HCT116 (cell line): ENCODE measurements around the gene TBC1D23. TPM values are rescaled to one million over a fixed set of nuclear protein-coding genes. Genes with fewer than 3 reads are reported as not detected.
"Not testable (repeated sequence)": the region's sequence is repeated elsewhere in the genome, so short reads cannot be mapped to it uniquely, and the experiment has no call there.

ENCODE experiments used
- ATAC-seq: fragments of 200-7000 bp; cut with Tn5 transposase; 2 replicates; pipeline ENCODE4 v1.9.1; 2020; ENCODE audit warnings: mild to moderate bottlenecking, moderate library complexity
- BruUV-seq: library from RNA; stranded (reverse); fragments of 400-500 nt; replicated peaks from 2 replicates; lab custom pipeline; 2021; lab: Mats Ljungman, UMichigan
- CTCF ChIA-PET: fragments of 300-600 bp; sonication (Branson Sonifier 250); formaldehyde crosslinking; loops from one replicate; lab custom pipeline; 2021; ENCODE audit warnings: antibody characterized with exemption; lab: Charles Lee
- POLR2A ChIA-PET: fragments of 300-600, 350-600 bp; sonication (Branson Sonifier 250); formaldehyde crosslinking; loops from one replicate; lab custom pipeline; 2021; ENCODE audit warnings: antibody characterized with exemption; lab: Charles Lee
- RAD21 ChIA-PET, 2 experiments: fragments of 300-600 bp; sonication (Branson Sonifier 250); formaldehyde crosslinking; loops; one replicate each; lab custom pipeline; 2023; ENCODE audit warnings: low total read pairs in 2 of 2; ENCODE audit not compliant: uncharacterized antibody in 2 of 2, unreplicated experiment in 2 of 2, low non-redundant PET in 1 of 2; lab: Charles Lee
- DNase-seq: peaks from one replicate; pipeline ENCODE4 v3.0.0-alpha.2; 2010; ENCODE audit warnings: low read depth, low spot score
- H2AFZ ChIP-seq: fragments of 200-600 bp; shearing (Covaris generic), sonication (generic); 2 replicates; pipeline ENCODE4 v1.6.1; 2017; ENCODE audit warnings: low read depth, mixed run types, mixed read lengths, antibody characterized with exemption, low read length; ENCODE audit not compliant: poor library complexity, severe bottlenecking
- H3K27ac ChIP-seq: 2 replicates; pipeline ENCODE4 v1.5.1; 2012; ENCODE audit warnings: low read depth, low read length
- H3K27me3 ChIP-seq: fragments of 200-600 bp; sonication (generic); 2 replicates; pipeline ENCODE4 v1.6.1; 2016; ENCODE audit warnings: mixed run types, low read length, mixed read lengths; ENCODE audit not compliant: insufficient read depth
- H3K36me3 ChIP-seq, 2 experiments: fragments of 200-500 bp in 1 of 2; fragments of 200-600 bp in 1 of 2; sonication (Bioruptor generic) in 1 of 2; sonication (generic) in 1 of 2; 2 replicates each; pipeline versions ENCODE4 v1.5.1 to v1.6.1; 2014 to 2016; ENCODE audit warnings: low read length in 2 of 2, inconsistent platforms in 1 of 2, mixed read lengths in 1 of 2, mixed run types in 1 of 2; ENCODE audit not compliant: insufficient read depth in 2 of 2, control insufficient read depth in 1 of 2
- H3K4me1 ChIP-seq, 2 experiments: fragments of 200-600 bp in 1 of 2; sonication (generic) in 1 of 2; 2 replicates each; pipeline versions ENCODE4 v1.5.1 to v1.6.1; 2012 to 2017; ENCODE audit warnings: low read length in 2 of 2, inconsistent platforms in 1 of 2, mild to moderate bottlenecking in 1 of 2, mixed read lengths in 1 of 2, mixed run types in 1 of 2, moderate library complexity in 1 of 2; ENCODE audit not compliant: insufficient read depth in 2 of 2, control insufficient read depth in 1 of 2
- H3K4me2 ChIP-seq: fragments of 200-600 bp; sonication (generic); 2 replicates; pipeline ENCODE4 v1.6.1; 2017; ENCODE audit warnings: mixed run types, low read length, mixed read lengths
- H3K4me3 ChIP-seq, 2 experiments: fragments of 200-600 bp in 1 of 2; sonication (generic) in 1 of 2; replicated peaks in 1 of 2; 2 replicates each; pipeline ENCODE4 v1.5.1; 2011 to 2016; ENCODE audit warnings: low read length in 2 of 2, control low read depth in 1 of 2, low read depth in 1 of 2, mild to moderate bottlenecking in 1 of 2, mixed read lengths in 1 of 2, mixed run types in 1 of 2
- H3K79me2 ChIP-seq: fragments of 200-600 bp; sonication (generic); 2 replicates; pipeline ENCODE4 v1.6.1; 2017; ENCODE audit warnings: mild to moderate bottlenecking, mixed run types, low read length, moderate library complexity, mixed read lengths; ENCODE audit not compliant: insufficient read depth
- H3K9ac ChIP-seq: fragments of 200-600 bp; sonication (generic); 2 replicates; pipeline ENCODE4 v1.6.1; 2016; ENCODE audit warnings: low read length, mixed read lengths
- H3K9me2 ChIP-seq: fragments of 200-600 bp; sonication (generic), shearing (Covaris generic); 2 replicates; pipeline ENCODE4 v1.6.1; 2017; ENCODE audit warnings: mixed run types, mild to moderate bottlenecking, moderate library complexity; ENCODE audit not compliant: insufficient read depth
- H3K9me3 ChIP-seq, 2 experiments: fragments of 200-500 bp in 1 of 2; fragments of 200-600 bp in 1 of 2; sonication (Bioruptor generic) in 1 of 2; sonication (generic) in 1 of 2; 2 replicates each; pipeline ENCODE4 v1.6.1; 2014 to 2017; ENCODE audit warnings: low read length in 2 of 2, mixed read lengths in 2 of 2, inconsistent platforms in 1 of 2, low read depth in 1 of 2, mild to moderate bottlenecking in 1 of 2, mixed run types in 1 of 2, moderate library complexity in 1 of 2; ENCODE audit not compliant: control insufficient read depth in 1 of 2, insufficient read depth in 1 of 2
- H4K20me1 ChIP-seq: fragments of 200-600 bp; sonication (generic), shearing (Covaris generic); 2 replicates; pipeline ENCODE4 v1.6.1; 2017; ENCODE audit warnings: mixed run types, mild to moderate bottlenecking, moderate library complexity; ENCODE audit not compliant: insufficient read depth
- CTCF ChIP-seq, 3 experiments: fragments of 200-600 bp in 1 of 3; sonication (generic) in 1 of 3; IDR thresholded peaks in 2 of 3; conservative IDR thresholded peaks in 1 of 3; 2 replicates each; pipeline ENCODE4 v1.5.1; 2012 to 2017; ENCODE audit warnings: low read depth in 2 of 3, low read length in 2 of 3, antibody characterized with exemption in 1 of 3, borderline replicate concordance in 1 of 3, control low read depth in 1 of 3, mild to moderate bottlenecking in 1 of 3, mixed read lengths in 1 of 3, mixed run types in 1 of 3, moderate library complexity in 1 of 3; ENCODE audit not compliant: insufficient read depth in 1 of 3
- EZH2 ChIP-seq: fragments of 200-600 bp; sonication (generic); IDR thresholded peaks from 2 replicates; pipeline ENCODE4 v1.6.1; 2017; ENCODE audit warnings: antibody characterized with exemption, mixed run types
- EZH2phosphoT487 ChIP-seq: fragments of 200-600 bp; IDR thresholded peaks from 2 replicates; pipeline ENCODE4 v1.6.1; 2018; ENCODE audit warnings: antibody characterized with exemption, borderline replicate concordance
- ZFX ChIP-seq: fragments of 450-650 bp; IDR thresholded peaks from 2 replicates; pipeline ENCODE4 v1.6.1; 2017
- intact Hi-C: fragments of 100-400 bp; cut with micrococcal nuclease; formaldehyde crosslinking; loops from 2 replicates; pipeline ENCODE4 v1.10.0; 2022
- total RNA-seq: library from RNA; stranded (reverse); gene quantifications from one replicate; pipeline ENCODE4 v1.2.1, GENCODE V29; 2021; ENCODE audit not compliant: unreplicated experiment

The TBC1D23 gene
- total RNA-seq, 1 experiment from 2014 or later = 21.9 TPM

- CTCF ChIA-PET = no interaction called here
- no peaks in the 10 kb centered on the region for H3K9me2 ChIP-seq
- no peaks in the 10 kb centered on the region for H3K9me3 ChIP-seq
- peak overlapping the region; percentile 82 for H3K4me2 ChIP-seq
- RAD21 ChIA-PET = no interaction called here
- peaks cover 7 to 18% of the 10 kb centered on the region in 2 experiments for H3K4me1 ChIP-seq
- no peak for DNase-seq
- TF ChIP-seq EZH2 (no peak), ZFX (no peak), CTCF (IDR thresholded peaks at IDR 0.05 in 2 of 3, conservative IDR thresholded peaks at IDR 0.05 in 1 of 3; ENCODE audit: borderline replicate concordance in 1 of 3, insufficient read depth in 1 of 3, low read depth in 2 of 3, low read length in 2 of 3) (no peak), EZH2phosphoT487 (no peak)
- peak; percentile 45 for ATAC-seq
- H3K27me3 ChIP-seq = no peaks in the 10 kb centered on the region
- BruUV-seq = no TSS peak
- H3K27ac ChIP-seq = peak overlapping the region; percentile 79
- H3K9ac ChIP-seq = peak overlapping the region; percentile 84
- H3K79me2 ChIP-seq = peaks cover 11% of the 10 kb centered on the region; the same call in 1 of the 2 replicates
- H2AFZ ChIP-seq = no peak overlapping the region
- no peaks in the 10 kb centered on the region; a peak in 1 of 4 replicates for H3K36me3 ChIP-seq
- peak overlapping the region; percentile 72 to 79 for H3K4me3 ChIP-seq
- no peaks in the 10 kb centered on the region for H4K20me1 ChIP-seq
- intact Hi-C loops = loop anchor here (10.0 kb wide), 1 partner anchor 61 kb away; no protein-coding TSS in a partner anchor
- POLR2A ChIA-PET = interaction anchor here (0.9 kb wide), 1 partner anchor 66 kb away, joined by 3 read pairs; the partner anchor contains the start of gene LNP1
Measured at GRCh38 chr3:100335434-100335833, 74.6 kb downstream of the TBC1D23 start.

- Histone ChIP-seq H3K4me2 (peak overlapping the region; percentile 82; the same call in 1 of the 2 replicates), H3K79me2 (peaks cover 11% of the 10 kb centered on the region; the same call in 1 of the 2 replicates), H3K4me1 (peaks cover 7 to 18% of the 10 kb centered on the region in 2 experiments)
- H4K20me1 ChIP-seq, H3K9me2 ChIP-seq, RAD21 ChIA-PET, H3K27me3 ChIP-seq, ATAC-seq, BruUV-seq, DNase-seq, H3K9ac ChIP-seq, H3K36me3 ChIP-seq, H3K27ac ChIP-seq, H3K9me3 ChIP-seq, H2AFZ ChIP-seq, H3K4me3 ChIP-seq, CTCF ChIA-PET: not testable (repeated sequence)
- POLR2A ChIA-PET = interaction anchor here (0.9 kb wide), 1 partner anchor 65 kb away, joined by 3 read pairs; the partner anchor contains the start of gene LNP1
- intact Hi-C loops = loop anchor here (10.0 kb wide), 1 partner anchor 61 kb away; no protein-coding TSS in a partner anchor
Measured at GRCh38 chr3:100336229-100336628, 75.4 kb downstream of the TBC1D23 start.
